HEK293 (cell line): ENCODE results near the gene TBC1D16.

ENCODE experiments used
- CTCF ChIA-PET: fragments of 350-600 bp; formaldehyde crosslinking; extraction: SDS; loops from one replicate; lab custom pipeline; 2021; ENCODE audit warnings: antibody characterized with exemption; lab: Yijun Ruan, JAX
- POLR2A ChIA-PET: fragments of 300-600 bp; formaldehyde crosslinking; extraction: SDS; loops from one replicate; lab custom pipeline; 2020; ENCODE audit warnings: antibody characterized with exemption, inconsistent platforms; lab: Yijun Ruan, JAX
- H3K27ac ChIP-seq: fragments of 200-500 bp; sonication (Bioruptor generic); 2 replicates; pipeline ENCODE4 v1.5.1; 2014; ENCODE audit warnings: low read depth, low read length, control low read depth, inconsistent platforms; ENCODE audit errors: extremely low read depth
- H3K36me3 ChIP-seq, 2 experiments: fragments of 200-500 bp in 1 of 2; sonication (Bioruptor generic) in 1 of 2; 1 replicate in 1 of 2; 2 replicates in 1 of 2; pipeline ENCODE4 v1.5.1; 2014 to 2017; ENCODE audit warnings: inconsistent platforms in 2 of 2, low read length in 2 of 2; ENCODE audit not compliant: control insufficient read depth in 2 of 2, insufficient read depth in 1 of 2
- H3K4me1 ChIP-seq: fragments of 200-500 bp; sonication (Bioruptor generic); 2 replicates; pipeline ENCODE4 v1.5.1; 2014; ENCODE audit warnings: mild to moderate bottlenecking, low read length, inconsistent platforms; ENCODE audit not compliant: control insufficient read depth, insufficient read depth
- H3K4me3 ChIP-seq: 2 replicates; pipeline ENCODE4 v1.5.1; 2011; ENCODE audit warnings: low read depth, mild to moderate bottlenecking, control low read depth, low read length, moderate library complexity
- H3K9me3 ChIP-seq: fragments of 200-500 bp; sonication (Bioruptor generic); 2 replicates; pipeline ENCODE4 v1.5.1; 2014; ENCODE audit warnings: low read depth, low read length, inconsistent platforms; ENCODE audit not compliant: control insufficient read depth, insufficient read depth
- FEZF1 ChIP-seq: fragments of 450-650 bp; formaldehyde crosslinking; IDR thresholded peaks from 2 replicates; pipeline ENCODE4 v1.5.1; 2016; ENCODE audit warnings: missing biosample characterization, missing genetic modification characterization
- GLIS1 ChIP-seq: fragments of 450-650 bp; formaldehyde crosslinking; IDR thresholded peaks from 2 replicates; pipeline ENCODE4 v1.5.1; 2016; ENCODE audit warnings: missing biosample characterization, missing genetic modification characterization
- GLIS2 ChIP-seq: fragments of 450-650 bp; formaldehyde crosslinking; IDR thresholded peaks from 2 replicates; pipeline ENCODE4 v1.5.1; 2016; ENCODE audit warnings: missing biosample characterization, missing genetic modification characterization
- HIC1 ChIP-seq: fragments of 450-650 bp; formaldehyde crosslinking; IDR thresholded peaks from 2 replicates; pipeline ENCODE4 v1.5.1; 2016; ENCODE audit warnings: missing biosample characterization, missing genetic modification characterization
- SCRT2 ChIP-seq: fragments of 450-650 bp; formaldehyde crosslinking; IDR thresholded peaks from 2 replicates; pipeline ENCODE4 v1.5.1; 2016; ENCODE audit warnings: missing biosample characterization, missing genetic modification characterization
- ZBTB17 ChIP-seq: fragments of 450-650 bp; formaldehyde crosslinking; IDR thresholded peaks from 2 replicates; pipeline ENCODE4 v1.5.1; 2016; ENCODE audit warnings: missing biosample characterization, missing genetic modification characterization
- ZBTB21 ChIP-seq: fragments of 450-650 bp; formaldehyde crosslinking; IDR thresholded peaks from 2 replicates; pipeline ENCODE4 v1.5.1; 2017; ENCODE audit warnings: missing biosample characterization, missing genetic modification characterization
- ZBTB6 ChIP-seq: fragments of 450-650 bp; formaldehyde crosslinking; IDR thresholded peaks from 2 replicates; pipeline ENCODE4 v1.5.1; 2017; ENCODE audit warnings: missing biosample characterization, missing genetic modification characterization
- ZEB2 ChIP-seq: fragments of 450-650 bp; formaldehyde crosslinking; IDR thresholded peaks from 2 replicates; pipeline ENCODE4 v1.5.1; 2016; ENCODE audit warnings: missing biosample characterization, missing genetic modification characterization
- ZFHX2 ChIP-seq: fragments of 450-650 bp; formaldehyde crosslinking; conservative IDR thresholded peaks from 2 replicates; pipeline ENCODE4 v1.5.1; 2016; ENCODE audit warnings: missing biosample characterization, missing genetic modification characterization
- ZFP3 ChIP-seq: fragments of 450-650 bp; formaldehyde crosslinking; IDR thresholded peaks from 2 replicates; pipeline ENCODE4 v1.5.1; 2016; ENCODE audit warnings: low read depth, missing biosample characterization, missing genetic modification characterization
- ZNF114 ChIP-seq: fragments of 450-650 bp; formaldehyde crosslinking; IDR thresholded peaks from 2 replicates; pipeline ENCODE4 v1.5.0; 2017; ENCODE audit warnings: missing biosample characterization, missing genetic modification characterization
- ZNF157 ChIP-seq: fragments of 450-650 bp; formaldehyde crosslinking; IDR thresholded peaks from 2 replicates; pipeline ENCODE4 v1.5.1; 2016; ENCODE audit warnings: missing biosample characterization, missing genetic modification characterization
- ZNF223 ChIP-seq: fragments of 450-650 bp; formaldehyde crosslinking; IDR thresholded peaks from 2 replicates; pipeline ENCODE4 v1.5.1; 2016; ENCODE audit warnings: missing biosample characterization, missing genetic modification characterization
- ZNF341 ChIP-seq: fragments of 450-650 bp; formaldehyde crosslinking; IDR thresholded peaks from 2 replicates; pipeline ENCODE4; 2016; ENCODE audit warnings: low read depth, missing biosample characterization, missing genetic modification characterization
- ZNF514 ChIP-seq: fragments of 450-650 bp; formaldehyde crosslinking; IDR thresholded peaks from 2 replicates; pipeline ENCODE4 v1.5.1; 2016; ENCODE audit warnings: missing biosample characterization, missing genetic modification characterization
- ZNF544 ChIP-seq: fragments of 450-650 bp; formaldehyde crosslinking; IDR thresholded peaks from 2 replicates; pipeline ENCODE4 v1.5.0; 2017; ENCODE audit warnings: missing biosample characterization, missing genetic modification characterization
- ZNF560 ChIP-seq: fragments of 450-650 bp; formaldehyde crosslinking; IDR thresholded peaks from 2 replicates; pipeline ENCODE4 v1.5.1; 2017; ENCODE audit warnings: missing biosample characterization, missing genetic modification characterization, borderline replicate concordance
- ZNF600 ChIP-seq: fragments of 450-650 bp; formaldehyde crosslinking; IDR thresholded peaks from 2 replicates; pipeline ENCODE4 v1.5.1; 2016; ENCODE audit warnings: missing biosample characterization, missing genetic modification characterization
- ZNF707 ChIP-seq: fragments of 450-650 bp; formaldehyde crosslinking; IDR thresholded peaks from 2 replicates; pipeline ENCODE4 v1.5.1; 2016; ENCODE audit warnings: missing biosample characterization, missing genetic modification characterization
- ZNF76 ChIP-seq: fragments of 450-650 bp; formaldehyde crosslinking; IDR thresholded peaks from 2 replicates; pipeline ENCODE4; 2016; ENCODE audit warnings: low read depth, missing biosample characterization, missing genetic modification characterization, borderline replicate concordance
- ZNF768 ChIP-seq: fragments of 450-650 bp; formaldehyde crosslinking; IDR thresholded peaks from 2 replicates; pipeline ENCODE4 v1.5.1; 2018; ENCODE audit warnings: missing biosample characterization, mild to moderate bottlenecking, missing genetic modification characterization
- ZNF785 ChIP-seq: fragments of 450-650 bp; formaldehyde crosslinking; IDR thresholded peaks from 2 replicates; pipeline ENCODE4 v1.5.1; 2016; ENCODE audit warnings: missing biosample characterization, missing genetic modification characterization
- ZNF837 ChIP-seq: fragments of 450-650 bp; formaldehyde crosslinking; IDR thresholded peaks from 2 replicates; pipeline ENCODE4 v1.5.1; 2016; ENCODE audit warnings: missing biosample characterization, missing genetic modification characterization
- TF ChIP-seq, protein P1 (sequence below): fragments of 450-650 bp; formaldehyde crosslinking; IDR thresholded peaks from 2 replicates; pipeline ENCODE4 v1.5.1; 2016; ENCODE audit warnings: missing biosample characterization, missing genetic modification characterization
- TF ChIP-seq, protein P2 (sequence below): fragments of 450-650 bp; formaldehyde crosslinking; IDR thresholded peaks from 2 replicates; pipeline ENCODE4 v1.5.1; 2016; ENCODE audit warnings: missing biosample characterization, missing genetic modification characterization

TBC1D16 gene

GRCh38 chr17:79922116-79922601 lies 113.5 kb downstream of the TBC1D16 start (continued):
- TF ChIP-seq HIC1: no peak
- TF ChIP-seq ZNF837: no peak
- peak; percentile 52; the same call in 1 of the 2 replicates for TF ChIP-seq ZNF341 (tag by site-specific recombination)
- peak; percentile 45; the same call in 1 of the 2 replicates for TF ChIP-seq ZNF600 (tag by site-specific recombination)
- TF ChIP-seq ZBTB17 (tag by site-specific recombination): no peak
- TF ChIP-seq, protein P1, sequence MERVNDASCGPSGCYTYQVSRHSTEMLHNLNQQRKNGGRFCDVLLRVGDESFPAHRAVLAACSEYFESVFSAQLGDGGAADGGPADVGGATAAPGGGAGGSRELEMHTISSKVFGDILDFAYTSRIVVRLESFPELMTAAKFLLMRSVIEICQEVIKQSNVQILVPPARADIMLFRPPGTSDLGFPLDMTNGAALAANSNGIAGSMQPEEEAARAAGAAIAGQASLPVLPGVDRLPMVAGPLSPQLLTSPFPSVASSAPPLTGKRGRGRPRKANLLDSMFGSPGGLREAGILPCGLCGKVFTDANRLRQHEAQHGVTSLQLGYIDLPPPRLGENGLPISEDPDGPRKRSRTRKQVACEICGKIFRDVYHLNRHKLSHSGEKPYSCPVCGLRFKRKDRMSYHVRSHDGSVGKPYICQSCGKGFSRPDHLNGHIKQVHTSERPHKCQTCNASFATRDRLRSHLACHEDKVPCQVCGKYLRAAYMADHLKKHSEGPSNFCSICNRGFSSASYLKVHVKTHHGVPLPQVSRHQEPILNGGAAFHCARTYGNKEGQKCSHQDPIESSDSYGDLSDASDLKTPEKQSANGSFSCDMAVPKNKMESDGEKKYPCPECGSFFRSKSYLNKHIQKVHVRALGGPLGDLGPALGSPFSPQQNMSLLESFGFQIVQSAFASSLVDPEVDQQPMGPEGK (tag by site-specific recombination): peak; percentile 60; the same call in 1 of the 2 replicates
- 0 out of 2 replicates have a peak, but pooled peaks have one; percentile 18 for TF ChIP-seq ZEB2
- peak; percentile 36; the same call in 1 of the 2 replicates for TF ChIP-seq ZFHX2 (tag by site-specific recombination)
- TF ChIP-seq GLIS1 (tag by site-specific recombination): peak; percentile 64
- no peak for TF ChIP-seq ZNF114
- TF ChIP-seq, protein P2, sequence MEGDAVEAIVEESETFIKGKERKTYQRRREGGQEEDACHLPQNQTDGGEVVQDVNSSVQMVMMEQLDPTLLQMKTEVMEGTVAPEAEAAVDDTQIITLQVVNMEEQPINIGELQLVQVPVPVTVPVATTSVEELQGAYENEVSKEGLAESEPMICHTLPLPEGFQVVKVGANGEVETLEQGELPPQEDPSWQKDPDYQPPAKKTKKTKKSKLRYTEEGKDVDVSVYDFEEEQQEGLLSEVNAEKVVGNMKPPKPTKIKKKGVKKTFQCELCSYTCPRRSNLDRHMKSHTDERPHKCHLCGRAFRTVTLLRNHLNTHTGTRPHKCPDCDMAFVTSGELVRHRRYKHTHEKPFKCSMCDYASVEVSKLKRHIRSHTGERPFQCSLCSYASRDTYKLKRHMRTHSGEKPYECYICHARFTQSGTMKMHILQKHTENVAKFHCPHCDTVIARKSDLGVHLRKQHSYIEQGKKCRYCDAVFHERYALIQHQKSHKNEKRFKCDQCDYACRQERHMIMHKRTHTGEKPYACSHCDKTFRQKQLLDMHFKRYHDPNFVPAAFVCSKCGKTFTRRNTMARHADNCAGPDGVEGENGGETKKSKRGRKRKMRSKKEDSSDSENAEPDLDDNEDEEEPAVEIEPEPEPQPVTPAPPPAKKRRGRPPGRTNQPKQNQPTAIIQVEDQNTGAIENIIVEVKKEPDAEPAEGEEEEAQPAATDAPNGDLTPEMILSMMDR (tag by site-specific recombination): no peak

GRCh38 chr17:79921411-79922115 lies 114.1 kb downstream of the TBC1D16 start:
- Histone ChIP-seq H3K27ac (no peak overlapping the region), H3K9me3 (no peaks in the 10 kb centered on the region), H3K4me1 (peaks cover 2% of the 10 kb centered on the region; the same call in 1 of the 2 replicates), H3K4me3 (no peak overlapping the region), H3K36me3 (no peaks in the 10 kb centered on the region)
- ChIA-PET CTCF (interaction anchor here (0.6 to 0.8 kb wide), 2 partner anchors 133 to 1040 kb away, joined by 3 read pairs; no protein-coding TSS in a partner anchor), POLR2A (no interaction called here)
- TF ChIP-seq ZNF223 (tag by site-specific recombination): no peak
- 0 out of 2 replicates have a peak, but pooled peaks have one; percentile 20 for TF ChIP-seq FEZF1 (tag by site-specific recombination)
- TF ChIP-seq ZNF560 (tag by site-specific recombination): no peak
- peak; percentile 89 for TF ChIP-seq ZNF768 (tag by site-specific recombination)
- TF ChIP-seq ZNF157 (tag by site-specific recombination): no peak

DNA sequence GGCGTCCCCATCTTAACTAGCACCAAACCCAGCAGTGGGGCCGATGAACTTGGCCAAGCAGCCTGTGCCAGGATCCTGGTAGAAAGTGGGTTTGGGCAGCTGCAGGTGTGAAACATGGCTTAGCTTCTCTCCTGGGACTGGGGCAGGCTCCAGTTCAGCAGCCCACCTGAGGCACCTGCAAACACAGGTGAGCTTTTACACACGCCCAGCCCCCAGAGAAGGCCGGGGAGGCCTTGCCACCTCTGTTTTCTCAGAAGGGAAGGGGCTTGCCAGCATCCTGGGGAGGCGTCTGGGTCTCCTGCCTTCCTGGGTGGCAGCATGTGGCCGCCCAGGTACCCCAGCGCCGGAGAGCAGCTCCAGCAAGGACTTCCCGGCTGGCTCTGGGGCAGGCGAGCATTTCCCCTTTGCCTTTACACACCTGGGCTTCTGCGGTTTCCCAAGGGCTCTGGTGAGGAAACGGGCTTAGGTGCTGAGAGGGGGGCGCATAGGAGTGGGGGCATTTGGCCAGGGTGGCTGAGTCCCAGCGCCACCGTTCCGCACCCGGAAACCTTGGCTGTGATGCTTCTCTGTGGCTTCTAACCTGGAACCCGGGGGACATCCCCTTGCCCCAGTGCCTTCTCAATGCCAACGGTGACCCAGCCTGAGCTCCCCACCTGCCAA lies 114.8 kb downstream of the TBC1D16 start:
- ChIA-PET POLR2A (no interaction called here), CTCF (interaction anchor here (0.8 kb wide), 1 partner anchor 132 kb away, joined by 3 read pairs; no protein-coding TSS in a partner anchor)
- no peaks in the 10 kb centered on the region for H3K9me3 ChIP-seq
- H3K4me3 ChIP-seq: no peak overlapping the region
- H3K27ac ChIP-seq: no peak overlapping the region
- peaks cover 2% of the 10 kb centered on the region; the same call in 1 of the 2 replicates for H3K4me1 ChIP-seq
- no peaks in the 10 kb centered on the region for H3K36me3 ChIP-seq
- no peak for TF ChIP-seq ZNF514
- no peak for TF ChIP-seq FEZF1 (tag by site-specific recombination)
- no peak for TF ChIP-seq ZNF76 (tag by site-specific recombination)
- no peak for TF ChIP-seq ZNF707 (tag by site-specific recombination)
- TF ChIP-seq ZBTB21 (tag by site-specific recombination): no peak
- TF ChIP-seq ZNF768 (tag by site-specific recombination): no peak
- TF ChIP-seq GLIS2 (tag by site-specific recombination): no peak
- no peak for TF ChIP-seq ZNF785 (tag by site-specific recombination)
- TF ChIP-seq ZNF544 (tag by site-specific recombination): no peak
- TF ChIP-seq ZFP3 (tag by site-specific recombination): no peak
- TF ChIP-seq ZBTB6 (tag by site-specific recombination): no peak
- no peak for TF ChIP-seq SCRT2 (tag by site-specific recombination)
